Measurements from ENCODE around the gene C1orf21.

C1orf21 gene

DNA sequence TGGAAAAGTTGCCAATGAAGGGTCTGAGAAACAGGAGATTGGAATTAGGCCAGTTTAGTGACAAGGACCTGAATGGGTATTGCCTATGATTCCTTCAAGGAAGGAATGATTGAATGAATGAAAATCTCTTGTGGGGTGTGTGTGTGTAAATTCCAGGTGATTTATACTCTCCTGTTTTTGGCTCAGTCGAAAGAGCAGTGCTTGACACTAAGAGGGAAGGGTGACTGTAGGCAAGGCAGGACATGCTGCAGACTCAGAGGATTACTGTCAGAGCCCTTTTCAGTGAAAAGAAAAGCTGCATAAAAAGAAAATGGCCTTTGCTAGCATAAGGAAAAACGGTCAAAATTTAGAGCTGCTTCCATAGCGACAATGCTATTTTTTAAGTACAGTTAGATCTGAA, 30.1 kb downstream of the C1orf21 start:
- no peak for DNase-seq

- no peak for DNase-seq
Observed at GRCh38 chr1:184417916-184418315, 31.1 kb downstream of the C1orf21 start.

- no peak for DNase-seq
Observed at GRCh38 chr1:184418652-184419349, 32.0 kb downstream of the C1orf21 start.

DNA sequence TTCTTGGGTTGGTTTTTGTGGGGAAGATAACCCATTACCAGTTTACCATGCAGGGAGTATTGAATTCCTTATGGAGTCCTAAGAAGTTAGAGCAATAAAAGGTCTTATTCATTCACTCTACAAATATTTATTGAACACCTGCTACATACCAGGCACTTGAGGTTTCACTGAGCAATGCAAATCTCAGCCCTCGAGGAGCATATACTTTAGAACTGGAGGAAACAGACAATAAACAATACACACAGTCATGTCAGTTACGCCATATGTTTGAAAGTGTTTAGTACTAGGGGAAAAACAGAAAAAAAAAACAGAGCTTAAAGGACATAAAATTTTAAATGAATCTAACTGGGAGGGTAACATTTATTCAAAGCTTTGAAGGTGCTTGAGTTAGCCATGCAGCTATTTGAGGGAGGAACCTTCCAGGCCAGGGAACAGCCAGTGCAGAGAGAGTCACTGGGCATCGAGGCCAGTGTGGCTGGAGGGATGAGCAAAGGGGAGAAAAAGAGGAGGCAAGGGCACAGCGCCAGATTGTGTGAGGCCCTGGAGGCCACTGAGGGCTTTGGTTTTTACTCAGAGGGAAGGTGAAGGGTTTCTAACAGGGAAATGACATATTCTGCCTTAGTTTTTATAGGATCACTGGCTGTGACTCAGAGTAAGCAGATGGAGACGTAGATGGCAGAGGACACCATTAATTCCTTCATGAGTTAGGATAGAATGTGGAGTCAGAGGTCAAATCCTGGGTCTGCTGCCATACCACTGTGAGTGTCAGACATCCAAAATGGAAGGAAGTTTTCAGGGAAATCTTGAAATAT, 32.7 kb downstream of the C1orf21 start:
- DNase-seq = no peak

- DNase-seq = no peak
Observed at GRCh38 chr1:184422490-184423233, 35.8 kb downstream of the C1orf21 start.

DNA sequence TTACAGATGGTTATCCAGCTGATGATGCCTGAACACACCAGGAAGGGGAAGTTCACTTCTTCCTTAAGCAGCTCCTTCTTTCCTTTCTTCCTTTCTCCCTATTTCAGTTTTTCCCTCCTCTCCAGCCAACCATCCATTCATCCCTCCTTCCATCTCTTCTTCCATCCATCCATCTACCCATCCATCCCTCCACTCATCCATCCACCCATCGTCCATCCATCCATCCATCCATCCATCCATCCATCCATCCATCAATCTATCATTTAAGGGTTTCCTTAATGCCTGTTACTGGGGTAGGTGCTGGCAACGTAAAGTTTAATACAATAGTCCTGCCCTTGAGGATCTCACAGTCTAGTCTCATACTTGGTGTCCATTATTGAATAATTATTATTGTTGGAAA, 36.8 kb downstream of the C1orf21 start:
- no peak for DNase-seq

DNA sequence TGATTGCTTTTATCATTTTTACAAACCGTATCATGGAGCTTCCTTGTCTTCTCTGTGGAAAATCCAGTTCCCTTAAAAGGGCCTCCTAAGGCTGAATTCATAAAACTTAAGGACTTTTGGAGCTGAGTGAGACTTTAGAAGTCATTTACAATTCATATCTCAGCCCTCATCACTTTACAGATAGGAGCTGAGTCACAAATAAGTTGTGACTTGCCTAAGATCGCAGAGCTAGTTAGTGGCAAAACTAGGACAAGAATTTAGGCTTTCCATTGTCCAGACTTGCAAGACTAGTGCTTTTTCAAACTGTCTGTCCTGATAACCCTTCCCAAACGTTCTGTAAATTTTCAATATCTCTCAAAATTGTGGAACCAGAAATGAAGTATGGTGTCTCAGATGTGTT, 37.3 kb downstream of the C1orf21 start:
- DNase-seq = no peak

DNA sequence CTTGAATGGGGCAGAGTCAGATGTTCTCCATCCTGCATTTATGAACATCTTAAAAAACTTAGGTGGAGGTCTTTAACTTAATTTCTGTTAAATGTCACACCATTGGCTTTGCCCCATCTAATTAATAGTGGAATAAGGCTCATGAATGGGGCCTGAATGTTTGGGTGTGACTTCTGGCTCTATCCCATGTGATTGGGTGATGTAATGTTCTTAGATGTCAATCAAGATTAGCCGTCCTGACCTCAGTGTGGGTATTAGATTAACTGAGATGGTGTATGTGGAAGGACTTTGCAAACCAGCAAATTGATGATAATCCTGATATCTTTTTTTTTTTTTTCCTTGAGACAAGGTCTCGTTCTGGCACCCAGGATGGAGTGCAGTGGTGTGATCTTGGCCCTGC, 38.1 kb downstream of the C1orf21 start:
- DNase-seq = no peak

DNA sequence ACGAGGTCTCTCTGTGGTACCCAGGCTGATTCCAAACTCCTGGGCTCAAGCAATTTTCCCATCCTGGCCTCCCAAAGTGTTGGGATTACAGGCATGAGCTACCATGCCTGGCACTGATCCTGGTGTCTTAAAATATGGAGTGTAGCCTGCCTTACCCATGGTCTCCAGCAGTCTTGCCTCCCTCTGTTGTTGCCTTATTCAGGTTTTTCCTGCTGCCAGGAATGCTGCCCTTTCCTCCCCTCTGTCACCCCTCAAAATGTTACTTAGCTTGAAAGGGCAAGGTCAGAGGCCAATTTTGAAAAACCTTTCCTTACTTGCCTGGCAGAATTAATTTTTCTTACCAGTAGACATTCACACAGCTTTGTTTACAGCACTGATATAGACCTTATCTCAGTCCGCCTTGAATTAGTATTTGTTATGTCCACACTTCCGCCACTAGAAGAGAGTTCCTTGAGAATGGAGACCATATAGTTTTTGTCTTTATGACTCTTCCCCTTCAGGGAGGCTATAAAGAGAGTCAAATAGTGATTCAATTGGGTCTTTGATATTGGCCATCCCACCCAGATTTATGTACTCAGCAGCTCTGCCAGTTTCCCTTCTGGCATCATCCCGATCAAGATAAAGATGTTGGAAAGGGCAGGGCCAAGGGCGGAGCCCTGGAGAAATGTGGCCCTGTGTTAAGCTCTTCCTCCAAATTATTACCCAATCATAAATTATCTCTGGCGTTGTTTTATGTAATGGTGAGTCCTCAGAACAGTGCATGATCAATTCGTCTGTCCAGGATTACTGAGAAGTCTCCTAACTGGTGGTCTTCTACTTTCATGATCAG, 38.8 kb downstream of the C1orf21 start:
- no peak for DNase-seq

DNA sequence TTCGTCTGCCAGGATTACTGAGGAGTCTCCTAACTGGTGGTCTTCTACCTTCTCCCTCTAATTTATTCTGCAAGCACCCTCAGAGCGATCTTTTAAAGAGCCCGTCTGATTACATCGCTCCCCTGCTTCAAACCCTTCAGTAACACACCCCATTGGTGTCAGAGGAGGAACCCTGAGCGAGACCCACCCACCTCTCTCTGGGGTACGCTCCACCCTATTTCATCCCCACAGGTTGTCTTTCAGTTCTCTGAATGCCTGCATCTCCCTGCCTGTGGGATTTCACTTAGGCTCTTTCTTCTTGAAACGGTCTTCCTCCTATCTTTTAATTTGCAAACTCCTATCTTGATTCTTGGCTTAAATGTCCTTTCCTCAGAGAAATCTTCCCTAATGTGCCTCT, 39.4 kb downstream of the C1orf21 start:
- DNase-seq = no peak

GRCh38 chr1:184427722-184428121, 40.9 kb downstream of the C1orf21 start:
- no peak for DNase-seq

DNA sequence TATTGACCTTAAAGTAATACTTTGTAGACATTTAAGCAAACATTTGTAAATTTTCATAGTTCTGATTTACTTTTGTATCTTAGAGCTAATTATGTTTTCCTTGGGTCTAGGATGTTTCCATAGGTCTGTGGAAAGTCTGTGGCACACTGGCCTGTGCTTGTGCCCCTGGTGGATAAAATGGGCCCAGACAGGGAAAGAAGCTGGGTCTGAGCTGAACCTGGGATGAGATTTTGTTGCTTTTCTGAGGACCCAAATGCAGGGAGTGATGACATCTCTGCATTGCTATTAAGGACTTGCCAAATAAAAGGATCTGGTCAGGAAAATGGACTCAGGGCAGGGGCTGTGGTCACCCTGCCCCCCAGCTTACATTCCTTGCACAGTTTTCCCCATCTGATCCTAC, 41.8 kb downstream of the C1orf21 start:
- DNase-seq = no peak

GRCh38 chr1:184429335-184429734, 42.5 kb downstream of the C1orf21 start:
- DNase-seq = no peak

DNA sequence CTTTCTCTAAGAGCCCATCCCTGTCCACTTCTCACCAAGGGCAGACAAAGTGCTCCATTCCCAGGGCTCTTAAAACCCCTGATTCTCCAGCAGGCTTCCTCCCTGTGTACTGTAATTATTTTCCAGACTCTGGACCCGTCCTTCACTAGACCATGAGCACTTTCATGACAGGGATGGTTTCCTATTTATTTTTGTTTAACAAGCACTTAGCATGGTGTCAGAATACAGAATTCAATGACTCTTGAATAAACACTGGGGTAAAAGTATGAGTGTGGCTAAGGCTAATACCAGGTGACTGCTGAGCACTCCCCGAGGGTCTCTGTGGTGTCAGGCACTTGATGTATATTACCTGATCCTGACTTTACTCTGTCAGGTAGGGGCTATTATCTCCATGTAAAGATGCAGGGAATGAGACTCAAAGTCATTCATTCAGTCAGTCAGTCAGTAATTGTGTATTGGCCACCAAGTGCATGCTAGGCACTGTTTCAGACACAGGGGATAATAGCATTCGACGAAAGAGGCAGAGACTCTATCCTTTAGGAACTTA, 47.2 kb downstream of the C1orf21 start:
- no peak for DNase-seq

- no peak for DNase-seq
Observed at GRCh38 chr1:184437291-184437690, 50.5 kb downstream of the C1orf21 start.

- DNase-seq = no peak
Observed at GRCh38 chr1:184438363-184438762, 51.5 kb downstream of the C1orf21 start.

DNA sequence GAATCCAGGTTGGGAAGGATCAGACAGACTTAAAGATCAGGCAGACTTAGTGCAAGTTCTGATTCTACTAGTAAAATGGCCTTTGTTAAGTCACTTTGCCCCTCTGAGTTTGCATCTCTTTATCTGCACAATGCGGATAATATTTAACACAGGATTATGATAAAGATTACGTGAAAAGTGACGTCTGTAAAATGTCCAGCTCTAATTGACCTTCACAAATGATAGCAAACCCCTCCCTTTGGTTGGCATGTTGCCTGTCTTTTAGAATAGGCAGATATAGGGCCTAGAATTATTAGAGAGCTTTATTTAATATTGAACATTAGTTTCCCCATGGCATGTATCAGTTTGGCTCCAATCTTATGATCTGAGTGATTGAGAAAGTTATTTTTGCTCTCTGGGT, 55.4 kb downstream of the C1orf21 start:
- DNase-seq = no peak

- no peak for DNase-seq
Observed at GRCh38 chr1:184443201-184443600, 56.4 kb downstream of the C1orf21 start.

GRCh38 chr1:184443624-184444023, 56.8 kb downstream of the C1orf21 start:
- no peak for DNase-seq

DNA sequence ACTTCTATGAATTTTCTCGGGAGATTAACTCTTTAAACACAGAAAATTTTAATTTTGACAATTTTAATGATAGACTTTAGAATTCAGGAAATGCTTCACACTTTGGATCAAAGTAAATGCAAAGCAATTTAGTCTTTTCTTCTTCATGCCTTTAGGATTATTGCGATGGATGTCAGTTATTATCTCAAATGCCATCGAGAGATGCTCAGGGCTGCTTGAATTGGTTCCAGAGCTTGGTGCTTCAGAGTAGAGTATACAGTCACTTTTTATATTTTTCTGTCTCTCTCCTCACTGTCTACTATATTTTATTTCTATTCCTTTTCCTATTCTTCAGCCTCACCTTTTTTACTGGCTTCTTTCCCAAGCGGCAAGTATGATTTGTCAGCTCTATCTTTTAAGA, 59.2 kb downstream of the C1orf21 start:
- DNase-seq = no peak

- DNase-seq = no peak
Observed at GRCh38 chr1:184447651-184448185, 60.9 kb downstream of the C1orf21 start.

DNA sequence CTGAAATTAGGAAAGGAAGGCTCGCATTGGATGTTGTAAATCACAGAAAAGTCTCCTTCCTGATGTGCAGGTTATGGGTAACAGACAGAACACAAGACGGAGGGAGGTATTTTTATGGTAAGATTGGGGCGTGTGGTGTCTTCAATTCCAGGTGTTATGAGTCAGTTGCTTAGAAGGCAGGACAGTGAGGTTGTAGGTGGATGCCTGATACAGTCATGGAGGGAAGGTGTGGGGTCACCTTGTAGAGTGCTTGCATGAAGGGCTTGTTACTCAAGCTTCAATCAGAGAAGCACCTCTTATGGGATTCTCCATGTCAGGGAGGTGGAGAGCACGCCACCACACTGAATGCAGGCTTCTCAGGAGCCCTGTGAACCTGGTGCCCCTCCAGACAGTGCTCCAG, 63.1 kb downstream of the C1orf21 start:
- DNase-seq = no peak

Measured in activated naive CD4-positive, alpha-beta T cell treated with anti-CD3 and anti-CD28 coated beads, Interleukin-2, amount 50 U/mL, for 16 hours (primary cell).